HepG2 (cell line): ENCODE data around the gene SHISA7. TPM values are rescaled to one million over a fixed set of nuclear protein-coding genes. Genes with fewer than 3 reads are reported as not detected.

Source experiments
- CREM ChIP-seq, 2 experiments: sonication (generic) in 1 of 2; formaldehyde crosslinking in 1 of 2; IDR thresholded peaks; 2 replicates each; pipeline versions ENCODE4 v1.4.0 to v1.6.1; 2016 to 2020; ENCODE audit warnings: antibody characterized with exemption in 1 of 2, mild to moderate bottlenecking in 1 of 2, missing genetic modification reagents in 1 of 2
- ELF1 ChIP-seq: sonication (generic); formaldehyde crosslinking; IDR thresholded peaks from 2 replicates; pipeline ENCODE4 v1.4.0; 2020; ENCODE audit warnings: missing genetic modification reagents
- HNF4G ChIP-seq, 2 experiments: sonication (generic) in 1 of 2; formaldehyde crosslinking in 1 of 2; IDR thresholded peaks; 2 replicates each; pipeline versions ENCODE4 v1.4.0 to v1.6.1; 2011 to 2020; ENCODE audit warnings: borderline replicate concordance in 2 of 2, low read depth in 2 of 2, mild to moderate bottlenecking in 2 of 2, low read length in 1 of 2, missing genetic modification reagents in 1 of 2, moderate library complexity in 1 of 2
- HOXA3 ChIP-seq: sonication (generic); formaldehyde crosslinking; IDR thresholded peaks from 2 replicates; pipeline ENCODE4 v1.5.0; 2020; ENCODE audit warnings: missing genetic modification reagents
- HOXA9 ChIP-seq: sonication (generic); formaldehyde crosslinking; IDR thresholded peaks from 2 replicates; pipeline ENCODE4 v1.8.1; 2022; ENCODE audit warnings: missing genetic modification reagents, mild to moderate bottlenecking, moderate library complexity, borderline replicate concordance
- IKZF1 ChIP-seq: fragments of 450-650 bp; IDR thresholded peaks from 2 replicates; pipeline ENCODE4 v1.7.1; 2016
- KDM6A ChIP-seq: IDR thresholded peaks from 2 replicates; pipeline ENCODE4 v1.6.1; 2016; ENCODE audit warnings: low read depth
- KLF13 ChIP-seq: sonication (generic); formaldehyde crosslinking; IDR thresholded peaks from 2 replicates; pipeline ENCODE4 v1.4.0; 2020; ENCODE audit warnings: mild to moderate bottlenecking, missing genetic modification reagents
- MED1 ChIP-seq: sonication (generic); formaldehyde crosslinking; IDR thresholded peaks from 2 replicates; pipeline ENCODE4 v1.4.0; 2020; ENCODE audit warnings: missing genetic modification reagents
- MTA1 ChIP-seq: sonication (generic); formaldehyde crosslinking; IDR thresholded peaks from 2 replicates; pipeline ENCODE4 v1.4.0; 2020; ENCODE audit warnings: missing genetic modification reagents, mild to moderate bottlenecking, borderline replicate concordance
- NFIB ChIP-seq: sonication (generic); formaldehyde crosslinking; IDR thresholded peaks from 2 replicates; pipeline ENCODE4 v1.9.0; 2021; ENCODE audit warnings: missing genetic modification reagents, mild to moderate bottlenecking, borderline replicate concordance
- PITX1 ChIP-seq: sonication (generic); formaldehyde crosslinking; IDR thresholded peaks from 2 replicates; pipeline ENCODE4 v1.5.1; 2020; ENCODE audit warnings: mild to moderate bottlenecking, missing genetic modification reagents
- RBFOX2 ChIP-seq: fragments of 200-400 bp; formaldehyde crosslinking; IDR thresholded peaks from 2 replicates; pipeline ENCODE4 v1.6.1; 2017; ENCODE audit warnings: low read depth, mild to moderate bottlenecking, low read length
- SAP130 ChIP-seq: IDR thresholded peaks from 2 replicates; pipeline ENCODE4 v1.6.1; 2016; ENCODE audit warnings: low read depth
- TBX2 ChIP-seq: sonication (generic); formaldehyde crosslinking; IDR thresholded peaks from 2 replicates; pipeline ENCODE4 v1.5.0; 2020; ENCODE audit warnings: missing genetic modification reagents, mild to moderate bottlenecking, borderline replicate concordance
- ZBTB21 ChIP-seq: sonication (generic); formaldehyde crosslinking; IDR thresholded peaks from 2 replicates; pipeline ENCODE4 v1.4.0; 2020; ENCODE audit warnings: missing genetic modification reagents
- ZNF3 ChIP-seq: IDR thresholded peaks from 2 replicates; pipeline ENCODE4 v1.7.0; 2017; ENCODE audit warnings: inconsistent platforms
- ZNF510 ChIP-seq: sonication (generic); formaldehyde crosslinking; IDR thresholded peaks from 2 replicates; pipeline ENCODE4 v1.4.0; 2020; ENCODE audit warnings: low read depth, mild to moderate bottlenecking, missing genetic modification reagents
- ZNF549 ChIP-seq: sonication (generic); formaldehyde crosslinking; IDR thresholded peaks from 2 replicates; pipeline ENCODE4 v1.5.0; 2020; ENCODE audit warnings: missing genetic modification reagents
- ZNF567 ChIP-seq: sonication (generic); formaldehyde crosslinking; IDR thresholded peaks from 2 replicates; pipeline ENCODE4 v1.8.1; 2023; ENCODE audit warnings: mild to moderate bottlenecking, missing genetic modification reagents, borderline replicate concordance
- polyA plus RNA-seq, 8 experiments: library from polyadenylated mRNA; depleted of rRNA in 3 of 8; stranded (reverse) in 7 of 8; unstranded in 1 of 8; fragments of >200 nt; fragmentation: Illumina TruSeq in 4 of 8; extraction: Trizol in 4 of 8; gene quantifications; 2 replicates each; pipeline versions ENCODE4 v1.2.1 to v1.2.3, GENCODE V29; 2011 to 2016; ENCODE audit warnings: low read depth in 4 of 8, missing spikeins in 1 of 8, mixed read lengths in 1 of 8; ENCODE audit not compliant: insufficient read depth in 1 of 8
- total RNA-seq, 5 experiments: library from RNA; depleted of rRNA; stranded (reverse); fragments of >200 nt; fragmentation: Illumina TruSeq; extraction: Trizol; gene quantifications; 2 replicates each; pipeline ENCODE4 v1.2.3, GENCODE V29; 2016; ENCODE audit warnings: low read depth in 1 of 5
- TF ChIP-seq, protein P1 (sequence below): sonication (generic); formaldehyde crosslinking; conservative IDR thresholded peaks from 2 replicates; pipeline ENCODE4 v1.4.0; 2020; ENCODE audit warnings: missing genetic modification reagents
- TF ChIP-seq, protein P2 (sequence below): sonication (generic); formaldehyde crosslinking; IDR thresholded peaks from 2 replicates; pipeline ENCODE4 v1.5.1; 2020; ENCODE audit warnings: mild to moderate bottlenecking, missing genetic modification reagents, moderate library complexity
- TF ChIP-seq, protein P3 (sequence below): sonication (generic); formaldehyde crosslinking; IDR thresholded peaks from 2 replicates; pipeline ENCODE4 v1.8.0; 2022; ENCODE audit warnings: missing genetic modification reagents, mild to moderate bottlenecking, moderate library complexity, borderline replicate concordance

Gene SHISA7
- total and polyA plus RNA-seq, 2 of the 13 experiments (the other 11 are each of a cell fraction or from before 2014, with no cell fraction given): not detected

DNA sequence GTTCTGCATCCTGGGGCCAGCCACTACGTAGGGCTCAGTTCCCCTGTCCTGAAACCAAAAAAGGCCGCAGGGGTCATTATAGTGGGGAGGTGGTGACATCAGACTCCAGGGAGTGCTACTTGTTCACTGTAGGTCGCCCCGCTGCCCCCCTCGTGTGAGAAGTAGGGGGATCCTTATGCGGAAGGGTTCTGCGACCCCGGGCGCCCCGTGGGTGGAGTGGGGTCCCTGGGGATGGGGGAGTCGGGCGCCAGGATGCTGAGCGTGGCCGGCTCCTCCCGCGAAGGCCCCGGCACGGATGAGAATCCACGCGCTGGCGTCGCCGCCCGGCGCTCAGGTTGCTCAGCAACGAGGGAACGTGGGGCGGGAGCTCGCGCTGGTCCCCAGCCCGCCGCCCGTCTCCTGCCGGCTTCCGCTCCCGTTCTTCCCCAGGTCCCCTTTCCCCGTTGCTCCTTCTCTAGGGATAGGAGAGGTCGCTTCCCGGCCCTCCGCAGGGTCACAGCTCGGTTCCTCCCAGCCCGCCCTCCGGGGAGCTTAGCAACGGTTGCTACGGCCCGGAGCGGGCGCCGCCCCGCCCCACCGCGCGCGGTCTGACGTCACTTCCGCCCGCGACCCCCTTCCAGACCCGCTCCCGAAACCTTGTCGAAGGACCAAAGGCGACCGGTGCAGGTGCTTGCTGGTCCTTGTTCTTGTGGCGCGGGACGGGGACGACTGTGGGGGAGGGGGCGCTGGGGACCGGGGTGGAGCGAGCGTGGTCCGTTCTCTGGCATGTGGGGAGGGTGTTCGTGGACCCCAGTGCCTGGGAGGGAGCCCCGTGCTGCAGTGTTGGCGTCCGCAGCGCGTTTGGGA lies 41.7 kb upstream of the SHISA7 start, which contains the start of gene NAT14 (continued):
- TF ChIP-seq, protein P1, sequence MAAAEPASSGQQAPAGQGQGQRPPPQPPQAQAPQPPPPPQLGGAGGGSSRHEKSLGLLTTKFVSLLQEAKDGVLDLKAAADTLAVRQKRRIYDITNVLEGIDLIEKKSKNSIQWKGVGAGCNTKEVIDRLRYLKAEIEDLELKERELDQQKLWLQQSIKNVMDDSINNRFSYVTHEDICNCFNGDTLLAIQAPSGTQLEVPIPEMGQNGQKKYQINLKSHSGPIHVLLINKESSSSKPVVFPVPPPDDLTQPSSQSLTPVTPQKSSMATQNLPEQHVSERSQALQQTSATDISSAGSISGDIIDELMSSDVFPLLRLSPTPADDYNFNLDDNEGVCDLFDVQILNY (CRISPR knock-in tag): 0 out of 2 replicates have a peak, but pooled peaks have one; percentile 37
- no peak for TF ChIP-seq NFIB
- 0 out of 2 replicates have a peak, but pooled peaks have one; percentile 14 for TF ChIP-seq PITX1 (CRISPR knock-in tag)
- no peak for TF ChIP-seq IKZF1
- 0 out of 2 replicates have a peak, but pooled peaks have one; percentile 13 for TF ChIP-seq MED1
- no peak for TF ChIP-seq ZBTB21 (CRISPR knock-in tag)
- TF ChIP-seq, protein P2, sequence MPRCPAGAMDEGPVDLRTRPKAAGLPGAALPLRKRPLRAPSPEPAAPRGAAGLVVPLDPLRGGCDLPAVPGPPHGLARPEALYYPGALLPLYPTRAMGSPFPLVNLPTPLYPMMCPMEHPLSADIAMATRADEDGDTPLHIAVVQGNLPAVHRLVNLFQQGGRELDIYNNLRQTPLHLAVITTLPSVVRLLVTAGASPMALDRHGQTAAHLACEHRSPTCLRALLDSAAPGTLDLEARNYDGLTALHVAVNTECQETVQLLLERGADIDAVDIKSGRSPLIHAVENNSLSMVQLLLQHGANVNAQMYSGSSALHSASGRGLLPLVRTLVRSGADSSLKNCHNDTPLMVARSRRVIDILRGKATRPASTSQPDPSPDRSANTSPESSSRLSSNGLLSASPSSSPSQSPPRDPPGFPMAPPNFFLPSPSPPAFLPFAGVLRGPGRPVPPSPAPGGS (CRISPR knock-in tag): 0 out of 2 replicates have a peak, but pooled peaks have one; percentile 11
- TF ChIP-seq ZNF510 (CRISPR knock-in tag): 0 out of 2 replicates have a peak, but pooled peaks have one; percentile 67
- peak; percentile 50; the same call in 1 of the 2 replicates for TF ChIP-seq TBX2 (CRISPR knock-in tag)
- no peak for TF ChIP-seq ZNF549 (CRISPR knock-in tag)
- TF ChIP-seq, protein P3, sequence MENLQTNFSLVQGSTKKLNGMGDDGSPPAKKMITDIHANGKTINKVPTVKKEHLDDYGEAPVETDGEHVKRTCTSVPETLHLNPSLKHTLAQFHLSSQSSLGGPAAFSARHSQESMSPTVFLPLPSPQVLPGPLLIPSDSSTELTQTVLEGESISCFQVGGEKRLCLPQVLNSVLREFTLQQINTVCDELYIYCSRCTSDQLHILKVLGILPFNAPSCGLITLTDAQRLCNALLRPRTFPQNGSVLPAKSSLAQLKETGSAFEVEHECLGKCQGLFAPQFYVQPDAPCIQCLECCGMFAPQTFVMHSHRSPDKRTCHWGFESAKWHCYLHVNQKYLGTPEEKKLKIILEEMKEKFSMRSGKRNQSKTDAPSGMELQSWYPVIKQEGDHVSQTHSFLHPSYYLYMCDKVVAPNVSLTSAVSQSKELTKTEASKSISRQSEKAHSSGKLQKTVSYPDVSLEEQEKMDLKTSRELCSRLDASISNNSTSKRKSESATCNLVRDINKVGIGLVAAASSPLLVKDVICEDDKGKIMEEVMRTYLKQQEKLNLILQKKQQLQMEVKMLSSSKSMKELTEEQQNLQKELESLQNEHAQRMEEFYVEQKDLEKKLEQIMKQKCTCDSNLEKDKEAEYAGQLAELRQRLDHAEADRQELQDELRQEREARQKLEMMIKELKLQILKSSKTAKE: no peak
- no peak for TF ChIP-seq ZNF3
- TF ChIP-seq HOXA9: no peak
- TF ChIP-seq ZNF567 (CRISPR knock-in tag): 0 out of 2 replicates have a peak, but pooled peaks have one; percentile 51
- peak; percentile 86 for TF ChIP-seq CREM (IDR thresholded peaks at IDR 0.05)
- peak; percentile 62; the same call in 1 of the 2 replicates for TF ChIP-seq CREM (CRISPR knock-in tag; IDR thresholded peaks at IDR 0.05)
- TF ChIP-seq KLF13 (CRISPR knock-in tag): peak; percentile 15; the same call in 1 of the 2 replicates
- no peak for TF ChIP-seq KDM6A (CRISPR knock-in tag)
- TF ChIP-seq RBFOX2: peak; percentile 62
- TF ChIP-seq SAP130 (CRISPR knock-in tag): peak; percentile 58; the same call in 1 of the 2 replicates
- 0 out of 2 replicates have a peak, but pooled peaks have one; percentile 51 for TF ChIP-seq MTA1
- TF ChIP-seq HOXA3 (CRISPR knock-in tag): peak; percentile 87
- TF ChIP-seq HNF4G (IDR thresholded peaks at IDR 0.05; ENCODE audit: borderline replicate concordance, low read depth, low read length): peak; percentile 5; the same call in 1 of the 2 replicates
- no peak for TF ChIP-seq HNF4G (CRISPR knock-in tag; IDR thresholded peaks at IDR 0.05; ENCODE audit: borderline replicate concordance, low read depth)
- TF ChIP-seq ELF1 (CRISPR knock-in tag): no peak
